HG03354 (cell line): ENCODE measurements around the gene FIG4.

Experiments used
- ATAC-seq: cut with Tn5 transposase; IDR thresholded peaks from one replicate; pipeline ENCODE4 v1.9.1; 2021; ENCODE audit warnings: mild to moderate bottlenecking; ENCODE audit not compliant: unreplicated experiment, poor library complexity, severe bottlenecking

FIG4 gene

GRCh38 chr6:109788687-109789086 is 97.6 kb downstream of the FIG4 start:
- ATAC-seq: no peak

GRCh38 chr6:109790131-109790530 is 99.0 kb downstream of the FIG4 start:
- ATAC-seq: no peak

DNA sequence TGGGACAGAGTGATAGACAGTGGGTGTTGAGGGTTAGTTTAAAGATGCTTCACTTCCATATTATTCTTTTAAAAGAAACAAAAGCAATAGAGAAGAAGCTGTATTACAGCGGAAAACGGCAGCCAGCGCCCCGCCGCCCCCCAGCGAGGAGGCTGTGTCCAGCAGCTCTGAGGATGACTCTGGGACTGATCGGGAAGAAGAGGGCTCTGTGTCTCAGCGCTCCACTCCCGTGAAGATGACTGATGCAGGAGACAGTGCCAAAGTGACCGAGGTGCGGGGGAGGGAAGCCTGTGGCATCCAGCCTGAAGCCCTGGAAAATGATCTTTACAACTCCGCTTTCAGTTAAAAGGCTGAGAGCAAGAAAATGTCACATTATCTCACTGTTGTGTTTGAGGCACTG is 100.2 kb downstream of the FIG4 start:
- ATAC-seq: no peak

GRCh38 chr6:109793021-109793420 is 101.9 kb downstream of the FIG4 start:
- ATAC-seq: no peak

GRCh38 chr6:109793792-109794191 is 102.7 kb downstream of the FIG4 start:
- ATAC-seq: no peak

GRCh38 chr6:109794201-109794923 is 103.3 kb downstream of the FIG4 start:
- ATAC-seq: no peak

GRCh38 chr6:109795994-109796555 is 105.0 kb downstream of the FIG4 start:
- ATAC-seq: no peak

DNA sequence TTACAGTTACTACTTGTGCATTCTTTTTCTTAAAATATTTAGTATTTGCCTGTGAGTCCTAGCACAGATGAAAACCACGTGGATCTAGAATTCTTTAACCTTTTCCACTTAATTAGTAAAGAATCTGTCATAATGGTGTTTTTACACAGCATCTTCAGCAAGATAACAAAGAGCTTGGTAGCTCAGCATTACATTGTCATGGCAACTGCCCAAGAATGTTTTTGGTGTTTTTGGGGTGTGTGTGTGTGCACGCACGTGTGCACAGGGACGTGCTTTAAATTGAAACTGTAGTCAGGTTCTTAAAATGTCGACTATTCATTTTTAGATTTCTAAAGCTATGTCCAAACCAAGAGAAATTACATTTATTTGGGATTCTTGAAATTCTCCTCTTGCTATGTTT is 108.0 kb downstream of the FIG4 start:
- no peak for ATAC-seq

DNA sequence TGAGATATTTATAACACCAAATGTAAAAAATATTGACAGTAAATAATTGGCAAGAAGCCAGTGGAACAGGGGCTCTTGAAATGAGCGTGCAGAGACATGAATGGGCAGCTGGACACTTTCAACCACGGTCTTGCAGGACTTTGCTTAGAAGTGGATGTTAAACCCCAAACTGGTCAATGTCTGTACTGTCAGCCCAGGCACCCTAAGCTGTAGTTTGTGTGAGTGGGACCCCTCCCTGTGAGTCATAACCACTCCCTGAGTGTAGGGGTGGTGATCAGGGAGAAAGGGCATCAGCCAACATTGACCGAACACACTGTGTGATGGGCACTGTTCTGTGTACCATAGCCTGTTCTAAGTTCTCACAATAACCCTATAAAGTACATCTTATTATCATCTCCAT is 108.6 kb downstream of the FIG4 start:
- no peak for ATAC-seq

DNA sequence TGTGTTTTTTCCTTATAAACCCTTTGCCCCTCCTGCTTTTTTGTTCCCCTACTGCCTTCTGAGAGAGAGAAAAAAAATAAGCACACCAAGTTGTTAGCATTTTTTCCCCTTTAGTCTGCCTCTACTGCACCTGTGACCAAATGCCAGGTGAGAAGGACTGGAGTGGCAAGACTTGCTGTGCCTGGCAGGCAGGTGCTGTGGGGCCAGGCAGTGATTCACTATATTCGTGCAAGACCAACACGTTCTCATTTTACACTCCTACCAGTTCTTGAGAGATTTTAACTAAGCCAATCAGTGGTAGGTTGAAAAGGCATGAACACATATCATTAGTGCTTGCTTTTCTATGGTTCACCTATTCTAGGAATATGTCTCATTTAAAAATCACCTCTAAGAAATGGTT is 109.7 kb downstream of the FIG4 start:
- ATAC-seq: no peak

GRCh38 chr6:109801794-109802193 is 110.7 kb downstream of the FIG4 start:
- ATAC-seq: no peak

- ATAC-seq: no peak
Measured at GRCh38 chr6:109804020-109804419, 112.9 kb downstream of the FIG4 start.

- no peak for ATAC-seq
Measured at GRCh38 chr6:109807881-109808280, 116.8 kb downstream of the FIG4 start.

GRCh38 chr6:109808837-109809236 is 117.7 kb downstream of the FIG4 start:
- no peak for ATAC-seq

- no peak for ATAC-seq
Measured at GRCh38 chr6:109815054-109815453, 124.0 kb downstream of the FIG4 start.

- ATAC-seq: no peak
Measured at GRCh38 chr6:109816452-109817374, 125.6 kb downstream of the FIG4 start.

DNA sequence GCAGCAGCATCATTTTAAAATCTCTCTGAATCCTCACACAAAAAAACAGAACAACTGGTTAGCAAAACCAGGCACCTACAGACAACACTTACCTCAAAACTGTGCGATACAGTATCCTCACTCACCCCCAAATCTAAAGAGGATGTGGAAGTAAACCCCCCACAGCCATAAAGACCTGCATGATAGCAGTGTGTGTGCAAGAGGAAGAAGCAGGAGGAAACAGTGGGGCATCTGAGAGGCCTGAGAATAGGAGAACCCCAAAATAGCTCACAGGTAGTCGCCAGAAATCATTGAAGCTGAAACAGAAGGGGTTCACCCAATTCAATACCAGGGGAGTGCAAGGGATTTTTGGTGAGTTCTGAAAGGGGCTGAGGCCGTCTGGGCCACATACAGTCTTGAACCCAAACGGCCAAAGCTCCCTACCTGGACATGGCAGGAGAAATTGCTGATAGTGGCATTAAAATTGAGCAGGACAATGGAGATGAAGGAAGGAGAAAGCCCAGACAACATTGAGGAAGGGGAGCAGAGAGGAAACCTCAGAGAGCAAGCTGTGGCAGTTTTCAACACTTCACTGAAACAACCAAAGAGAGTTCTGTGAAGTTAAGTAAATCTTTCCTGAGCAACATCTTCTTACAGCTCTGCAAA is 129.7 kb downstream of the FIG4 start:
- ATAC-seq: no peak

DNA sequence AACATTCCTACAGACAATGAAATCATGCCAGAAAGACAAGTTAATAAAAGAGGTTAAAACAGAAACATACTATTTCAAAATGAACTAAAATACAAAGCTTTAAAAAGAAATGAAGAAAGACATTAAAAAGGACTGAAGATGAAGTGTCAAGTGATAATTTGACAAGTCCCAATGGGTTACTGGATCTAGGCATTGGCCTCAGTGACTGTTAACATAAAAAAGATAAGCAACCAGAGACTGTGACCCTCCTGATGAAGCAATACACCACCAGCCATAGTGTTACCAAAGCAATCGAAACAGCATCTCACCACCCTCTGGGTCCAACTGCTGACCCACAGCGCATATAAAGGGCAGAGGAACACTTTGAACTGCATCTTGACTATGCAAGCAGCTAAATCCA is 130.3 kb downstream of the FIG4 start:
- no peak for ATAC-seq

DNA sequence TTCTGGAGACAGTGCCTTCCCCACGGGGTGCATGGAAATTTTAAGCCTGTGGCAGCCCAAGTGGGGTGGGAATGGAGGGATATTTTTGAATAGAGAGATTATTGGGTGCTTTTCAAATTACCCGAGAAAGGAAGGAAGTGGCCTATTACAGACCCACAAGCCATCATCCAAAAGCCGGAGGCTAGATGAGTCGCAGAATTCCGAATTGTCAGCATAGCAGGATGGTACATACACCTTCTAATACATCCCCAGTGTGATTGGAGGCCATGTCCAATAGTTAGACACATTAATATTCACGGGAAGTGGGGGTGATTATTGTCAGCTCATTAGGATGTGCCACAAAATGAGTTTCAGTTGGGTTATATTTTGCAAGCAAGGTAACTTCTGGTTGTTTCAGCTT is 133.0 kb downstream of the FIG4 start:
- ATAC-seq: no peak

DNA sequence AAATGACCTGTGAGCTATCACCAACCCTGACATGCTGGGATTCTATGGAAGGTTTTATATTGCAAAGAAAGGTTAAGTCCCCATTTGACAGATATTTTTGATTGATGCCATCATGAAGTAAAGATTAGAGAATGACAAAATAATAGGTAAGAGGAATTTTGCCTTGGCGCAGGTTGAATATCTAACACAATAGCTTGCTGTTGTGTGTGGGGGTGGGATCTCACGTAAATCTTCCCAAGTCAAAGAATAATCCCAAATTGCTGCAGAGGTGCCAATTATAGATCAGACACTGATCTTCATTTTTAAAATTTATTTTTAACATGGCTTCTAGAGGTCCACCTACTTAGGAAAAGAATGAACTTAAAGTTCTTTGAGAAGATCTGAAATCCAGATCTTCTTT is 135.5 kb downstream of the FIG4 start:
- no peak for ATAC-seq
